ENCODE results near the gene ARFGEF3. TPM values are rescaled to one million over a fixed set of nuclear protein-coding genes. Genes with fewer than 3 reads are reported as not detected.
A peak's percentile ranks its signal among the peaks of the same experiment; 100 is the strongest.

The ARFGEF3 gene
- total RNA-seq, 2 donors from 2014 or later = 13.5 to 21.8 TPM

- no peak for TF ChIP-seq POLR2A (IDR thresholded peaks at IDR 0.05)
- no peak for TF ChIP-seq CTCF (IDR thresholded peaks at IDR 0.05)
- 68 to 76% methylated on average over 4 of the region's 4 CpGs for WGBS, 2 donors
- DNase-seq (no peak), ATAC-seq (no peak)
- H3K9me3 ChIP-seq = no peaks in the 10 kb centered on the region
- H3K4me3 ChIP-seq = no peak overlapping the region
- intact Hi-C loops (cut with DNase I) = no loop called here
- H3K27ac ChIP-seq = no peak overlapping the region
- H3K36me3 ChIP-seq (replicated peaks in 1 of 2; ENCODE audit: insufficient read depth in 1 of 2, low read depth in 2 of 2) = no peaks in the 10 kb centered on the region
- no peaks in the 10 kb centered on the region for H3K27me3 ChIP-seq
- H3K4me1 ChIP-seq = peaks cover 18% of the 10 kb centered on the region
These were observed 61.3 kb downstream of the ARFGEF3 start for GRCh38 chr6:138222901-138223546.

GRCh38 chr6:138225953-138226352 is 64.2 kb downstream of the ARFGEF3 start:
- DNase-seq (no peak), ATAC-seq (no peak)
- no peak for TF ChIP-seq POLR2A (IDR thresholded peaks at IDR 0.05)
- TF ChIP-seq CTCF (IDR thresholded peaks at IDR 0.05) = no peak
- no peaks in the 10 kb centered on the region for H3K27me3 ChIP-seq
- H3K36me3 ChIP-seq (replicated peaks in 1 of 2; ENCODE audit: insufficient read depth in 1 of 2, low read depth in 2 of 2) = no peaks in the 10 kb centered on the region
- WGBS, 2 donors = 89 to 90% methylated on average over 4 of the region's 4 CpGs
- H3K9me3 ChIP-seq = no peaks in the 10 kb centered on the region
- H3K4me1 ChIP-seq = peaks cover 30% of the 10 kb centered on the region
- H3K27ac ChIP-seq = peak overlapping the region in 1 of 4 donors; percentile 83
- intact Hi-C loops (cut with DNase I) = no loop called here
- H3K4me3 ChIP-seq = no peak overlapping the region

GRCh38 chr6:138226700-138227315 is 65.1 kb downstream of the ARFGEF3 start:
- no peak for DNase-seq
- no peaks in the 10 kb centered on the region for H3K9me3 ChIP-seq
- ATAC-seq = no peak
- H3K27ac ChIP-seq = peak overlapping the region; percentile 70 to 85 (median 82)
- no peaks in the 10 kb centered on the region for H3K36me3 ChIP-seq (replicated peaks in 1 of 2; ENCODE audit: insufficient read depth in 1 of 2, low read depth in 2 of 2)
- intact Hi-C loops (cut with DNase I) = no loop called here
- H3K4me3 ChIP-seq = no peak overlapping the region
- TF ChIP-seq POLR2A (IDR thresholded peaks at IDR 0.05) (no peak), CTCF (IDR thresholded peaks at IDR 0.05) (no peak)
- peaks cover 39% of the 10 kb centered on the region for H3K4me1 ChIP-seq
- WGBS, 2 donors = 52 to 65% methylated on average over 4 of the region's 4 CpGs
- no peaks in the 10 kb centered on the region for H3K27me3 ChIP-seq

GRCh38 chr6:138227316-138227781 is 65.6 kb downstream of the ARFGEF3 start:
- peaks cover 44% of the 10 kb centered on the region for H3K4me1 ChIP-seq
- H3K36me3 ChIP-seq (replicated peaks in 1 of 2; ENCODE audit: insufficient read depth in 1 of 2, low read depth in 2 of 2) = no peaks in the 10 kb centered on the region
- WGBS, 2 donors = 28 to 45% methylated on average over 8 of the region's 8 CpGs
- no peaks in the 10 kb centered on the region for H3K9me3 ChIP-seq
- H3K27ac ChIP-seq = peak overlapping the region; percentile 70 to 85 (median 82)
- no peak overlapping the region for H3K4me3 ChIP-seq
- intact Hi-C loops (cut with DNase I) = no loop called here
- no peaks in the 10 kb centered on the region for H3K27me3 ChIP-seq
- ATAC-seq = peak; percentile 71
- peak in 2 of 3 donors; percentile 29 to 47 for TF ChIP-seq POLR2A (IDR thresholded peaks at IDR 0.05)
- peak in 3 of 7 experiments; percentile 11 to 35 (median 25) for TF ChIP-seq CTCF (IDR thresholded peaks at IDR 0.05)
- DNase-seq = peak; percentile 48 to 72 (median 63)
